CD14-positive monocyte (primary cell): ENCODE data around the gene SNX13. TPM values are rescaled to one million over a fixed set of nuclear protein-coding genes. Genes with fewer than 3 reads are reported as not detected.

Source experiments
- DNase-seq, 3 donors: peaks; one replicate each; pipeline ENCODE4 v3.0.0-alpha.2; 2011 to 2022
- H2AFZ ChIP-seq: 2 replicates; pipeline ENCODE4 v1.6.0; 2012; ENCODE audit warnings: mild to moderate bottlenecking, low read depth, low read length, inconsistent platforms; ENCODE audit not compliant: insufficient read depth, poor library complexity, severe bottlenecking
- H3K27ac ChIP-seq, 2 donors: 1 replicate in 1 of 2; 2 replicates in 1 of 2; pipeline ENCODE4 v1.5.1; 2012 to 2013; ENCODE audit warnings: low read length in 2 of 2, control low read depth in 1 of 2, inconsistent platforms in 1 of 2, low read depth in 1 of 2, mild to moderate bottlenecking in 1 of 2
- H3K27me3 ChIP-seq, 2 donors: one replicate each; pipeline versions ENCODE4 v1.6.0 to v1.6.1; 2011 to 2013; ENCODE audit warnings: low read length in 2 of 2; ENCODE audit not compliant: control insufficient read depth in 2 of 2, insufficient read depth in 2 of 2
- H3K36me3 ChIP-seq, 2 donors: replicated peaks in 1 of 2; 1 replicate in 1 of 2; 2 replicates in 1 of 2; pipeline versions ENCODE4 v1.5.1 to v1.6.1; 2012 to 2013; ENCODE audit warnings: low read length in 2 of 2, control low read depth in 1 of 2, inconsistent platforms in 1 of 2, mild to moderate bottlenecking in 1 of 2; ENCODE audit not compliant: insufficient read depth in 2 of 2, control insufficient read depth in 1 of 2
- H3K4me1 ChIP-seq, 2 donors: 1 replicate in 1 of 2; 2 replicates in 1 of 2; pipeline versions ENCODE4 v1.5.1 to v1.6.1; 2012 to 2013; ENCODE audit warnings: low read length in 2 of 2, control low read depth in 1 of 2, inconsistent platforms in 1 of 2, mild to moderate bottlenecking in 1 of 2, moderate library complexity in 1 of 2; ENCODE audit not compliant: insufficient read depth in 2 of 2, control insufficient read depth in 1 of 2
- H3K4me2 ChIP-seq: replicated peaks from 2 replicates; pipeline ENCODE3; 2012; ENCODE audit warnings: low read length, moderate library complexity, mild to moderate bottlenecking; ENCODE audit not compliant: poor library complexity, severe bottlenecking; ENCODE audit errors: extremely low read depth
- H3K4me3 ChIP-seq, 3 experiments: fragments of 200-600 bp in 1 of 3; sonication (generic) in 1 of 3; replicated peaks in 1 of 3; 1 replicate in 2 of 3; 2 replicates in 1 of 3; pipeline ENCODE4 v1.5.1; 2011 to 2013; ENCODE audit warnings: low read length in 3 of 3, mild to moderate bottlenecking in 3 of 3, control low read depth in 2 of 3, low read depth in 2 of 3, inconsistent platforms in 1 of 3, moderate library complexity in 1 of 3
- H3K79me2 ChIP-seq: 2 replicates; pipeline ENCODE4 v1.6.0; 2012; ENCODE audit warnings: mild to moderate bottlenecking, control low read depth, inconsistent platforms, low read length, moderate library complexity; ENCODE audit not compliant: insufficient read depth
- H3K9ac ChIP-seq: 2 replicates; pipeline ENCODE4 v1.6.0; 2017; ENCODE audit warnings: low read length, mild to moderate bottlenecking; ENCODE audit not compliant: insufficient read depth, poor library complexity, severe bottlenecking
- H3K9me3 ChIP-seq, 2 donors: replicated peaks in 1 of 2; 1 replicate in 1 of 2; 2 replicates in 1 of 2; pipeline versions ENCODE4 v1.5.1 to v1.6.1; 2012 to 2013; ENCODE audit warnings: low read length in 2 of 2, control low read depth in 1 of 2; ENCODE audit not compliant: control insufficient read depth in 1 of 2, insufficient read depth in 1 of 2
- H4K20me1 ChIP-seq: 2 replicates; pipeline ENCODE4 v1.6.0; 2012; ENCODE audit warnings: mild to moderate bottlenecking, low read length, control low read depth, moderate library complexity; ENCODE audit not compliant: insufficient read depth
- H3K27ac Mint-ChIP-seq, 7 donors: one replicate each; pipeline ENCODE4 v1.8.0; 2020; ENCODE audit warnings: mild to moderate bottlenecking in 7 of 7, mixed read lengths in 7 of 7, moderate library complexity in 6 of 7, inconsistent platforms in 2 of 7
- H3K27me3 Mint-ChIP-seq, 3 donors: one replicate each; pipeline ENCODE4 v1.8.0; 2021 to 2022; ENCODE audit warnings: low read depth in 3 of 3, mild to moderate bottlenecking in 3 of 3, mixed read lengths in 3 of 3, moderate library complexity in 3 of 3, inconsistent platforms in 1 of 3
- H3K36me3 Mint-ChIP-seq, 2 donors: one replicate each; pipeline ENCODE4 v1.8.0; 2020; ENCODE audit warnings: mixed read lengths in 2 of 2, inconsistent platforms in 1 of 2, mild to moderate bottlenecking in 1 of 2
- H3K4me1 Mint-ChIP-seq: one replicate; pipeline ENCODE4 v1.8.0; 2020; ENCODE audit warnings: mild to moderate bottlenecking, mixed read lengths
- H3K4me3 Mint-ChIP-seq, 2 donors: one replicate each; pipeline ENCODE4 v1.8.0; 2020; ENCODE audit warnings: mild to moderate bottlenecking in 2 of 2, mixed read lengths in 2 of 2, moderate library complexity in 1 of 2
- H3K9me3 Mint-ChIP-seq, 7 donors: one replicate each; pipeline ENCODE4 v1.8.0; 2020 to 2022; ENCODE audit warnings: mixed read lengths in 7 of 7, mild to moderate bottlenecking in 6 of 7, moderate library complexity in 6 of 7, inconsistent platforms in 2 of 7
- WGBS: methylation state at CpG from one replicate; pipeline ENCODE4 v1.1.5; 2013; ENCODE audit warnings: missing lambda C conversion rate; ENCODE audit not compliant: insufficient coverage; 5-methylcytosine and 5-hydroxymethylcytosine counted together
- intact Hi-C, 2 donors: fragments of 100-400 bp; cut with micrococcal nuclease; formaldehyde crosslinking; loops; one replicate each; pipeline versions ENCODE4 v1.15.0 to v1.15.1; 2023
- polyA plus RNA-seq, 3 donors: library from polyadenylated mRNA; depleted of rRNA in 1 of 3; unstranded in 2 of 3; stranded (reverse) in 1 of 3; fragments of 300-500 nt in 2 of 3; fragments of >200 nt in 1 of 3; fragmentation: Illumina TruSeq in 2 of 3; gene quantifications; 1 replicate in 2 of 3; 2 replicates in 1 of 3; pipeline ENCODE4 v1.2.3, GENCODE V29; 2012 to 2021
- TF ChIP-seq, protein P1 (sequence below): fragments of 200-600 bp; IDR thresholded peaks from one replicate; pipeline ENCODE4 v1.8.0; 2022; ENCODE audit warnings: antibody characterized with exemption, mild to moderate bottlenecking

The SNX13 gene
- polyA plus RNA-seq, 3 donors, result 12.1 to 31.3 (median 17.4) TPM

DNA sequence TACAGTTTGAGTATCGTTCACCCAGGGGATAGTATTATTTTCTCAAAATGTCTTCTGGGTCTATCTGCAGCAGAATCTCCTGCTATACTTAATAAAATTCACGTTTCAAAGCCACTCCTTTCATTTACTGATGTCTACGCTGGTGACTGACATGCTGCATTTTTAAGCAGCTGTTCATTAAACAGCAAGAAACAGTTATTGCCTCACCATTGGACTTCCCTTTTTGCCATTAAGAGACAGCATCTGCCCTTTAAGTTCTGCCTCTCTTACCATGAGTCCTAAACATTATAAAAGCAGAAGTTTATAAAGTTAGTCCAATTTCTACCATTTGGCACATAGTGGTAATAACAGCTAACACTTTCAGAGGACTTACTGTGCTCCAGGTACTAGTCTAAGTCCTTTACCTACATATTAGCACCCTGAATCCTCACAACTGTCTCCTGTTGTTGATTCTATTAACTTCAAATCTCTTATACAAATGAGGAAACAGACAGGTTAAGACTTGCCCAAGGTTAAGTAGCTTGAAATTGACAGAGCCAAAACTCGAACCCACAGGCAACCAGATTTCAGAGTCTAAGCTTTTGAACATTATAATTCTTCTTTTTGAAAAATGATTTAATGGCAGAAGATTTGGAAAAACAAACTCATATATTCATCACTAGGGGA lies 169.5 kb downstream of the SNX13 start:
- no peak overlapping the region for H2AFZ ChIP-seq
- no peaks in the 10 kb centered on the region for H3K9me3 ChIP-seq

DNA sequence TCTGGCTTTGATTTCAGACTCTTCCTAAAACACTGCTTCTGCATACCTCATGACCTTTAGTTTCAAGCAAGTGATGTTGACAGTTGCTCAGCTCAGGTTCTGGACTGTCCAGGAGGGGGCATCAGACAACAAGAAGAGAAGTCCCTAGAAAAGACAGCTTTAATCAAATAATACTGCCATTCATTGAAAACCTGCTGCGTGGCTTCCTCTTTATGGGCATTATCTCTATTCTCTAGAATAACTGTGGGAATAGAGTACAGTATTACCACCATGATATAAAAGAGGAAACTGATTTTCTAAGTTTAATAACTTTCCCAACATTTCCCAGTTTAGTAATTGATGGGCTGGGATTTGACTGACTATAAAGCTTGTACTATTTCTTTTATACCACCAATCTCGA lies 170.4 kb downstream of the SNX13 start:
- Histone ChIP-seq H3K27me3 (no peaks in the 10 kb centered on the region), H3K9me3 (no peaks in the 10 kb centered on the region), H3K4me3 (peak overlapping the region in 1 of 3 experiments; percentile 60), H3K9ac (no peak overlapping the region), H2AFZ (no peak overlapping the region), H3K4me2 (peak overlapping the region; percentile 79), H3K79me2 (no peaks in the 10 kb centered on the region), H3K36me3 (no peaks in the 10 kb centered on the region), H4K20me1 (no peaks in the 10 kb centered on the region), H3K27ac (peak overlapping the region in 1 of 2 donors; percentile 68), H3K4me1 (peaks cover 39 to 43% of the 10 kb centered on the region in 2 donors)
- H3K27me3 Mint-ChIP-seq, result no peaks in the 10 kb centered on the region
- DNase-seq, result peak; percentile 61 to 70 (median 65)
- no peak overlapping the region for H3K4me3 Mint-ChIP-seq
- TF ChIP-seq, protein P1, sequence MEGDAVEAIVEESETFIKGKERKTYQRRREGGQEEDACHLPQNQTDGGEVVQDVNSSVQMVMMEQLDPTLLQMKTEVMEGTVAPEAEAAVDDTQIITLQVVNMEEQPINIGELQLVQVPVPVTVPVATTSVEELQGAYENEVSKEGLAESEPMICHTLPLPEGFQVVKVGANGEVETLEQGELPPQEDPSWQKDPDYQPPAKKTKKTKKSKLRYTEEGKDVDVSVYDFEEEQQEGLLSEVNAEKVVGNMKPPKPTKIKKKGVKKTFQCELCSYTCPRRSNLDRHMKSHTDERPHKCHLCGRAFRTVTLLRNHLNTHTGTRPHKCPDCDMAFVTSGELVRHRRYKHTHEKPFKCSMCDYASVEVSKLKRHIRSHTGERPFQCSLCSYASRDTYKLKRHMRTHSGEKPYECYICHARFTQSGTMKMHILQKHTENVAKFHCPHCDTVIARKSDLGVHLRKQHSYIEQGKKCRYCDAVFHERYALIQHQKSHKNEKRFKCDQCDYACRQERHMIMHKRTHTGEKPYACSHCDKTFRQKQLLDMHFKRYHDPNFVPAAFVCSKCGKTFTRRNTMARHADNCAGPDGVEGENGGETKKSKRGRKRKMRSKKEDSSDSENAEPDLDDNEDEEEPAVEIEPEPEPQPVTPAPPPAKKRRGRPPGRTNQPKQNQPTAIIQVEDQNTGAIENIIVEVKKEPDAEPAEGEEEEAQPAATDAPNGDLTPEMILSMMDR, result peak; percentile 75
- H3K4me1 Mint-ChIP-seq, result peaks cover 42% of the 10 kb centered on the region
- peaks cover 0 to 3% (median 0%) of the 10 kb centered on the region in 7 donors for H3K9me3 Mint-ChIP-seq
- H3K27ac Mint-ChIP-seq, result peak overlapping the region; percentile 66 to 84 (median 81)
- WGBS, result no CpG with 5 or more reads among the region's 2 CpGs
- H3K36me3 Mint-ChIP-seq, result no peaks in the 10 kb centered on the region
- intact Hi-C loops, result loop anchor here (5.0 to 10.0 kb wide), 2 partner anchors 165 to 167 kb away; no protein-coding TSS in a partner anchor

More for the DNA sequence above, 169.5 kb downstream of the SNX13 start:
- TF ChIP-seq, protein P1, result no peak
- peak; percentile 87 to 96 (median 90) for DNase-seq
- peak overlapping the region; percentile 75 to 84 (median 82) for H3K27ac Mint-ChIP-seq
- intact Hi-C loops, result loop anchor here (5.0 to 10.0 kb wide), 2 partner anchors 164 to 166 kb away; no protein-coding TSS in a partner anchor
- 5% methylated on average over 2 of the region's 4 CpGs for WGBS
- H3K4me1 ChIP-seq, result peaks cover 39 to 43% of the 10 kb centered on the region in 2 donors
- peak overlapping the region; percentile 34 to 76 for H3K4me3 Mint-ChIP-seq
- no peaks in the 10 kb centered on the region for H3K36me3 ChIP-seq
- H3K27me3 Mint-ChIP-seq, result no peaks in the 10 kb centered on the region
- no peak overlapping the region for H3K9ac ChIP-seq
- peak overlapping the region in 1 of 2 donors; percentile 68 for H3K27ac ChIP-seq
- H3K4me3 ChIP-seq, result peak overlapping the region in 2 of 3 experiments; percentile 27 to 60
- peaks cover 42% of the 10 kb centered on the region for H3K4me1 Mint-ChIP-seq
- H3K27me3 ChIP-seq, result no peaks in the 10 kb centered on the region
- H3K79me2 ChIP-seq, result no peaks in the 10 kb centered on the region
- no peaks in the 10 kb centered on the region for H4K20me1 ChIP-seq
- H3K36me3 Mint-ChIP-seq, result no peaks in the 10 kb centered on the region
- peak overlapping the region; percentile 79 for H3K4me2 ChIP-seq
- no peaks in the 10 kb centered on the region for H3K9me3 Mint-ChIP-seq
